Hair follicle dermal papilla cell (primary cell): ENCODE measurements around the gene C1orf159. TPM values are rescaled to one million over a fixed set of nuclear protein-coding genes. Genes with fewer than 3 reads are reported as not detected.

Source experiments
- total RNA-seq: library from RNA; depleted of rRNA; stranded (reverse); fragments of >200 nt; gene quantifications from 2 replicates; pipeline ENCODE4 v1.2.3, GENCODE V29; 2012

The C1orf159 gene
- total RNA-seq, result 9.2 and 12.3 TPM in 2 replicates

GRCh38 chr1:1115786-1116700 lies at the start of gene C1orf159:
TSS of gene C1orf159 (minus strand) at chr1:1116089. CDS start at chr1:1091543, 24,546 bp downstream.

GRCh38 chr1:1073743-1074587 lies 41.9 kb downstream of the C1orf159 start, which contains the start of gene RNF223:
TSS of gene RNF223 (minus strand) at chr1:1074306. CDS start at chr1:1072566, 1,740 bp downstream.

Other genes starting within 250 kb of the C1orf159 start
- 1.1 and 1.8 TPM in 2 replicates for gene SAMD11, start 192.2 kb downstream of the C1orf159 start, total RNA-seq
- 50.6 and 52.7 TPM in 2 replicates for gene NOC2L, start 156.8 kb downstream of the C1orf159 start, total RNA-seq
- 6.3 and 7.3 TPM in 2 replicates for gene KLHL17, start 155.5 kb downstream of the C1orf159 start, total RNA-seq
- gene PLEKHN1, start 149.6 kb downstream of the C1orf159 start, total RNA-seq, result 0.49 and 0.65 TPM in 2 replicates
- not detected in 2 replicates for gene PERM1, start 134.0 kb downstream of the C1orf159 start, total RNA-seq
- 0.49 and 1.3 TPM in 2 replicates for gene HES4, start 116.0 kb downstream of the C1orf159 start, total RNA-seq
- 97.5 and 108 TPM in 2 replicates for gene ISG15, start 102.6 kb downstream of the C1orf159 start, total RNA-seq
- gene AGRN, start 96.0 kb downstream of the C1orf159 start, total RNA-seq, result 35.6 and 51.6 TPM in 2 replicates
- gene RNF223, start 41.8 kb downstream of the C1orf159 start, total RNA-seq, result not detected in 2 replicates
- not detected in 2 replicates for gene TTLL10, start 57.8 kb upstream of the C1orf159 start, total RNA-seq
- gene TNFRSF18, start 90.5 kb upstream of the C1orf159 start, total RNA-seq, result 0.16 TPM in 1 of 2 replicates, not detected in the other
- 0.24 TPM in 1 of 2 replicates, not detected in the other for gene TNFRSF4, start 98.1 kb upstream of the C1orf159 start, total RNA-seq
- 112 and 134 TPM in 2 replicates for gene SDF4, start 115.9 kb upstream of the C1orf159 start, total RNA-seq
- gene B3GALT6, start 116.1 kb upstream of the C1orf159 start, total RNA-seq, result 34.0 and 34.9 TPM in 2 replicates
- 0.36 and 1.1 TPM in 2 replicates for gene C1QTNF12, start 130.6 kb upstream of the C1orf159 start, total RNA-seq
- 41.2 and 44.0 TPM in 2 replicates for gene UBE2J2, start 157.8 kb upstream of the C1orf159 start, total RNA-seq
- 0.97 and 1.3 TPM in 2 replicates for gene SCNN1D, start 164.3 kb upstream of the C1orf159 start, total RNA-seq
- 49.7 and 57.1 TPM in 2 replicates for gene ACAP3, start 191.8 kb upstream of the C1orf159 start, total RNA-seq
- 21.9 and 27.4 TPM in 2 replicates for gene PUSL1, start 192.5 kb upstream of the C1orf159 start, total RNA-seq
- 56.1 and 62.1 TPM in 2 replicates for gene INTS11, start 208.6 kb upstream of the C1orf159 start, total RNA-seq
- 19.1 and 24.0 TPM in 2 replicates for gene CPTP, start 208.7 kb upstream of the C1orf159 start, total RNA-seq
- gene TAS1R3, start 215.2 kb upstream of the C1orf159 start, total RNA-seq, result 0.32 and 0.36 TPM in 2 replicates
- gene DVL1, start 233.3 kb upstream of the C1orf159 start, total RNA-seq, result 64.8 and 74.8 TPM in 2 replicates
- 621 and 684 TPM in 2 replicates for gene MXRA8, start 242.5 kb upstream of the C1orf159 start, total RNA-seq